HG02885 (cell line): ENCODE data around the gene TMF1.

Experiments
- ATAC-seq: cut with Tn5 transposase; IDR thresholded peaks from one replicate; pipeline ENCODE4 v1.9.1; 2021; ENCODE audit warnings: mild to moderate bottlenecking; ENCODE audit not compliant: unreplicated experiment, poor library complexity

Gene TMF1

GRCh38 chr3:68986496-68987208, 65.5 kb downstream of the TMF1 start:
- ATAC-seq = no peak

GRCh38 chr3:68985146-68985790, 66.9 kb downstream of the TMF1 start:
- ATAC-seq = no peak

GRCh38 chr3:68984011-68984530, 68.1 kb downstream of the TMF1 start:
- ATAC-seq = no peak

- no peak for ATAC-seq
Observed at GRCh38 chr3:68977486-68978167, 74.5 kb downstream of the TMF1 start.

GRCh38 chr3:68974711-68975110, 77.4 kb downstream of the TMF1 start:
- ATAC-seq = no peak

- ATAC-seq = no peak
Observed at GRCh38 chr3:68973639-68974038, 78.5 kb downstream of the TMF1 start.

- ATAC-seq = peak; percentile 79
Observed at GRCh38 chr3:68972358-68972979, 79.7 kb downstream of the TMF1 start.
